Prostate gland (tissue), 2 donors: ENCODE data around the gene ZNF813.

ENCODE experiments used
- CTCF ChIP-seq, 4 experiments: fragments of 200-600 bp in 2 of 4; fragments of 450-650 bp in 2 of 4; sonication (generic) in 2 of 4; IDR thresholded peaks; 1 replicate in 3 of 4; 2 replicates in 1 of 4; pipeline ENCODE4 v1.5.1; 2016 to 2019; ENCODE audit warnings: antibody characterized with exemption in 4 of 4, mild to moderate bottlenecking in 2 of 4, moderate library complexity in 2 of 4
- POLR2AphosphoS5 ChIP-seq: sonication (generic); formaldehyde crosslinking; IDR thresholded peaks from one replicate; pipeline ENCODE4 v1.6.1; 2017; ENCODE audit warnings: antibody characterized with exemption

- TF ChIP-seq CTCF (IDR thresholded peaks at IDR 0.05) (peak in 1 of 4 experiments; percentile 16), POLR2AphosphoS5 (peak; percentile 99)
Observed at GRCh38 chr19:53520547-53521372, 53.2 kb downstream of the ZNF813 start.
